IMR-90 (cell line): ENCODE results near the gene MYO1F. TPM values are rescaled to one million over a fixed set of nuclear protein-coding genes. Genes with fewer than 3 reads are reported as not detected.

Source experiments
- ATAC-seq: fragments of 200-7000 bp; cut with Tn5 transposase; 2 replicates; pipeline ENCODE4 v1.9.1; 2020; ENCODE audit warnings: low read depth, mild to moderate bottlenecking, moderate library complexity
- BruUV-seq: library from RNA; stranded (reverse); fragments of 400-500 nt; replicated peaks from 2 replicates; lab custom pipeline; 2021; lab: Mats Ljungman, UMichigan
- CTCF ChIA-PET: fragments of 300-600 bp; formaldehyde crosslinking; extraction: SDS; loops from one replicate; lab custom pipeline; 2021; ENCODE audit warnings: antibody characterized with exemption; lab: Yijun Ruan, JAX
- POLR2A ChIA-PET: fragments of 300-600 bp; sonication (Branson Sonifier 250); formaldehyde crosslinking; loops from one replicate; lab custom pipeline; 2022; ENCODE audit warnings: antibody characterized with exemption; ENCODE audit not compliant: unreplicated experiment; lab: Charles Lee
- DNase-seq: peaks from one replicate; pipeline ENCODE4 v3.0.0; 2013
- H2AFZ ChIP-seq: replicated peaks from 2 replicates; pipeline ENCODE3; 2013; ENCODE audit warnings: low read length, mild to moderate bottlenecking; ENCODE audit not compliant: poor library complexity
- H2AK5ac ChIP-seq: 2 replicates; pipeline ENCODE4 v1.6.1; 2013; ENCODE audit warnings: low read depth, low read length, inconsistent platforms
- H2AK9ac ChIP-seq: replicated peaks from 2 replicates; pipeline ENCODE3; 2013; ENCODE audit warnings: mild to moderate bottlenecking, low read depth, low read length, moderate library complexity; ENCODE audit not compliant: poor library complexity
- H2BK120ac ChIP-seq: 2 replicates; pipeline ENCODE4 v1.6.1; 2013; ENCODE audit warnings: low read depth, low read length, inconsistent platforms
- H2BK15ac ChIP-seq: 3 replicates; pipeline ENCODE4 v1.6.1; 2013; ENCODE audit warnings: low read depth, low read length, inconsistent platforms
- H2BK20ac ChIP-seq: 2 replicates; pipeline ENCODE4 v1.6.1; 2013; ENCODE audit warnings: low read depth, mild to moderate bottlenecking, inconsistent platforms, low read length, moderate library complexity
- H2BK5ac ChIP-seq: 2 replicates; pipeline ENCODE4 v1.6.1; 2013; ENCODE audit warnings: mild to moderate bottlenecking, low read depth, low read length, inconsistent platforms; ENCODE audit not compliant: poor library complexity, severe bottlenecking
- H3K14ac ChIP-seq: replicated peaks from 2 replicates; pipeline ENCODE4 v1.6.1; 2013; ENCODE audit warnings: low read depth, low read length, inconsistent platforms
- H3K18ac ChIP-seq: 2 replicates; pipeline ENCODE4 v1.6.1; 2013; ENCODE audit warnings: low read depth, low read length, control low read depth
- H3K23ac ChIP-seq: 2 replicates; pipeline ENCODE4 v1.6.1; 2013; ENCODE audit warnings: low read depth, low read length, inconsistent platforms
- H3K27ac ChIP-seq: 2 replicates; pipeline ENCODE4 v1.5.1; 2013; ENCODE audit warnings: mild to moderate bottlenecking, control low read depth, low read length; ENCODE audit not compliant: insufficient read depth
- H3K27me3 ChIP-seq: 2 replicates; pipeline ENCODE4 v1.6.1; 2013; ENCODE audit warnings: low read length; ENCODE audit not compliant: control insufficient read depth, insufficient read depth
- H3K36me3 ChIP-seq: 2 replicates; pipeline ENCODE4 v1.6.1; 2013; ENCODE audit warnings: low read length, mixed read lengths; ENCODE audit not compliant: control insufficient read depth, insufficient read depth
- H3K4ac ChIP-seq: 2 replicates; pipeline ENCODE4 v1.6.1; 2013; ENCODE audit warnings: low read depth, low read length, inconsistent platforms
- H3K4me1 ChIP-seq: 2 replicates; pipeline ENCODE4 v1.6.1; 2013; ENCODE audit warnings: low read length, mixed read lengths; ENCODE audit not compliant: control insufficient read depth, insufficient read depth
- H3K4me2 ChIP-seq: 2 replicates; pipeline ENCODE4 v1.6.1; 2013; ENCODE audit warnings: low read depth, mild to moderate bottlenecking, control low read depth, low read length, moderate library complexity
- H3K4me3 ChIP-seq: 2 replicates; pipeline ENCODE4 v1.5.1; 2013; ENCODE audit warnings: low read depth, mild to moderate bottlenecking, control low read depth, low read length, moderate library complexity; ENCODE audit not compliant: insufficient read depth
- H3K56ac ChIP-seq: 2 replicates; pipeline ENCODE4 v1.6.1; 2013; ENCODE audit warnings: low read length, inconsistent platforms; ENCODE audit not compliant: insufficient read depth; ENCODE audit errors: extremely low read depth
- H3K79me1 ChIP-seq, 2 experiments: 2 replicates each; pipeline ENCODE4 v1.6.1; 2013; ENCODE audit warnings: low read length in 2 of 2, inconsistent platforms in 1 of 2, low read depth in 1 of 2
- H3K9ac ChIP-seq: 2 replicates; pipeline ENCODE4 v1.6.1; 2013; ENCODE audit warnings: low read depth, low read length, control low read depth
- H3K9me1 ChIP-seq: 2 replicates; pipeline ENCODE4 v1.6.1; 2013; ENCODE audit warnings: low read length, inconsistent platforms; ENCODE audit not compliant: insufficient read depth
- H3K9me3 ChIP-seq: 2 replicates; pipeline ENCODE4 v1.6.1; 2013; ENCODE audit warnings: low read length; ENCODE audit not compliant: control insufficient read depth, insufficient read depth
- H4K20me1 ChIP-seq: 2 replicates; pipeline ENCODE4 v1.6.1; 2013; ENCODE audit warnings: low read length, inconsistent platforms; ENCODE audit not compliant: insufficient read depth
- H4K5ac ChIP-seq: 2 replicates; pipeline ENCODE4 v1.6.1; 2013; ENCODE audit warnings: mild to moderate bottlenecking, low read depth, low read length, control low read depth
- H4K8ac ChIP-seq, 2 experiments: 2 replicates each; pipeline ENCODE4 v1.6.1; 2013; ENCODE audit warnings: low read depth in 2 of 2, low read length in 2 of 2, control low read depth in 1 of 2, inconsistent platforms in 1 of 2
- H4K91ac ChIP-seq: 2 replicates; pipeline ENCODE4 v1.6.1; 2013; ENCODE audit warnings: low read depth, low read length, inconsistent platforms; ENCODE audit not compliant: insufficient read depth
- BHLHE40 ChIP-seq: fragments of 150-350 bp; IDR thresholded peaks from 2 replicates; pipeline ENCODE4 v1.6.1; 2016; ENCODE audit warnings: mild to moderate bottlenecking, low read depth, low read length
- CHD1 ChIP-seq: IDR thresholded peaks from 2 replicates; pipeline ENCODE4 v1.6.1; 2012; ENCODE audit warnings: low read depth, low read length, improper control_type of control experiment
- FOS ChIP-seq: fragments of 150-350 bp; IDR thresholded peaks from 2 replicates; pipeline ENCODE4 v1.6.1; 2016; ENCODE audit warnings: low read depth, low read length
- WGBS, 2 experiments: methylation state at CpG; one replicate each; pipeline versions ENCODE4 v1.1.5 to v1.1.7; 2013; ENCODE audit warnings: missing lambda C conversion rate in 2 of 2; ENCODE audit not compliant: insufficient read length in 1 of 2; ENCODE audit errors: extremely low coverage in 2 of 2; 5-methylcytosine and 5-hydroxymethylcytosine counted together
- dilution Hi-C: fragments of 300-500 bp; cut with HindIII; formaldehyde crosslinking; loops from one replicate; pipeline ENCODE4 v1.14.3; 2018; ENCODE audit warnings: low sequenced_read_pairs; ENCODE audit not compliant: unreplicated experiment
- in situ Hi-C: fragments of 300-500 bp; cut with MboI; formaldehyde crosslinking; loops from 3 replicates; pipeline ENCODE4 v1.14.3; 2019; ENCODE audit warnings: low sequenced_read_pairs, inconsistent platforms, mixed read lengths
- intact Hi-C: fragments of 100-400 bp; cut with micrococcal nuclease; formaldehyde crosslinking; loops from 2 replicates; pipeline ENCODE4 v1.10.0; 2022
- polyA plus RNA-seq, 3 experiments: library from polyadenylated mRNA; depleted of rRNA; stranded (reverse); fragments of >200 nt; gene quantifications; 2 replicates each; pipeline ENCODE4 v1.2.3, GENCODE V29; 2012; ENCODE audit warnings: low replicate concordance in 1 of 3
- total RNA-seq: library from RNA; depleted of rRNA; stranded (reverse); fragments of >200 nt; gene quantifications from 2 replicates; pipeline ENCODE4 v1.2.3, GENCODE V29; 2012

The MYO1F gene
- total and polyA plus RNA-seq, 2 of the 4 experiments (the other 2 are of a cell fraction) = 0.14 to 0.18 TPM

DNA sequence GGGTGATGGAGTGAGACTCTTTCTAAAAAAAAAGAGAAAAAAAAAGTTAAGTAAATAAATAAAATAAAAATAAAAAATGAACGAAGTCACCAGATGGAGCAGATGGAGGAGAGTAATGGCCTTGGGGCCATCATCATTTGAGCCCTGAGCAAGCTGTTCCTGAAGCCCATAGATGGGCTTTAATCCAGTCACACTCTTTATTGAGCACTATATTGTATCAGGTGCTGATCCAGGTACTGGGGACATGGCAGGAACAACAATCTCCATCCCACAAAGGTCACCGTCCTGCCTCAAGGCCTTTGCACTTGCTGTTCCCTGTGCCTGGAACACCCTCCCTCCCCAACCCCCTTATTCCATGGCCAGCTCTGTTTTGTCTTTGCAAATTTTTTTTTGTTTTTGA is 37.2 kb upstream of the MYO1F start:
- no peak overlapping the region for H3K4me3 ChIP-seq
- 80% methylated on average over 1 of the region's 2 CpGs; no CpG with 5 or more reads in 1 of the 2 experiments for WGBS, 2 experiments
- no peak overlapping the region for H3K56ac ChIP-seq
- H2AK9ac ChIP-seq = no peak overlapping the region
- dilution Hi-C loops (no loop called here), intact Hi-C loops (no loop called here), in situ Hi-C loops (no loop called here)
- H3K4ac ChIP-seq = no peak overlapping the region
- no peak overlapping the region for H4K91ac ChIP-seq
- no peak for DNase-seq
- no peak overlapping the region for H2AK5ac ChIP-seq
- no TSS peak for BruUV-seq
- H4K20me1 ChIP-seq = 0 out of 2 replicates have a peak, but pooled peaks cover 5% of the 10 kb centered on the region
- H3K23ac ChIP-seq = no peak overlapping the region
- no peak overlapping the region for H4K5ac ChIP-seq
- TF ChIP-seq FOS (no peak), CHD1 (no peak), BHLHE40 (no peak)
- H2BK120ac ChIP-seq = no peak overlapping the region; the same call in 1 of the 2 replicates
- H3K9ac ChIP-seq = no peak overlapping the region
- no peak overlapping the region for H2BK5ac ChIP-seq
- H3K79me1 ChIP-seq = peaks cover 5 to 7% of the 10 kb centered on the region in 2 experiments
- no peak overlapping the region for H3K27ac ChIP-seq
- no peak overlapping the region for H2BK15ac ChIP-seq
- no peak overlapping the region for H4K8ac ChIP-seq
- no peak overlapping the region for H3K18ac ChIP-seq
- no peak overlapping the region for H2AFZ ChIP-seq
- CTCF ChIA-PET = interaction anchor here (0.8 kb wide), 1 partner anchor 33 kb away, joined by 4 read pairs; no protein-coding TSS in a partner anchor
- ATAC-seq = no peak
- no peak overlapping the region for H2BK20ac ChIP-seq
- H3K27me3 ChIP-seq = no peaks in the 10 kb centered on the region
- POLR2A ChIA-PET = no interaction called here
- no peaks in the 10 kb centered on the region; the same call in 1 of the 2 replicates for H3K9me1 ChIP-seq
- peaks cover 2% of the 10 kb centered on the region; the same call in 1 of the 2 replicates for H3K4me1 ChIP-seq
- no peaks in the 10 kb centered on the region for H3K9me3 ChIP-seq
- no peak overlapping the region for H3K4me2 ChIP-seq
- H3K36me3 ChIP-seq = no peaks in the 10 kb centered on the region
- no peak overlapping the region for H3K14ac ChIP-seq
